Kasumi-1 (cell line): ENCODE measurements around the gene PLEKHM3.
"Not testable (repeated sequence)": the region's sequence is repeated elsewhere in the genome, so short reads cannot be mapped to it uniquely, and the experiment has no call there.

Source experiments
- DNase-seq, 2 experiments: peaks; one replicate each; lab custom pipeline; 2025; lab: John Stamatoyannopoulos, UW

Gene PLEKHM3

DNA sequence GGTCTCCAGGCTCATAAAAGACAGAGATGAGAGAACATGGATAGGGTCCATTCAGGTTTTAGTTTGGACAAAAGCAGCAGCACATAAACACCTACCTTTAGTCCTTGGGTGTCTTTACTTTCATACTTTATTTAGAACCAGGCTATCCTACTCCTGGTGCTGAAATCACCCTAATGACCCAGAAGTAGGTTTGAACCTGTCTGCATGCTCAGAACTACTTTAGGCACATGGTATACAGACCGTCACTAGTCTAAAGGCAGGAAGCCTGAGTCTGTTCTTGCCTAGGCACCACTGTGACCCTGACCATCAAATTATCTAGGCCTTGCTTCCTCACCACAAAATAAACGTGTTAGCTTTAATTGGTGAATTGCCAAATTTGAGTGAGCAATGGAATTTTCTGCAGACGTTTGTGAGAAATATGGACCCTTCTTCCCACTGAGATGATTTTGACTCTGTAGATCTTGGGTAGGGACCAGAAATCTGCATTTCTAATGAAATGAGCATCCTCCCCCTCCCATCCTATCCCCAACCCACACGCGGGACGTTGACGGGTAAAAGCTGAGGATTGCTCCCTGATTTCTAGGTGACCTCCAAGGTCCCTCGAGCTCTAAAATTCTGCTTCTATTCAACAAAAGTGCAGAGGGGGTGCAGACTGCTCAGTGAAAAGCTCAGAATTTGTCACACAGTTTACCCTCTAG is 75.1 kb downstream of the PLEKHM3 start:
- no peak for DNase-seq

DNA sequence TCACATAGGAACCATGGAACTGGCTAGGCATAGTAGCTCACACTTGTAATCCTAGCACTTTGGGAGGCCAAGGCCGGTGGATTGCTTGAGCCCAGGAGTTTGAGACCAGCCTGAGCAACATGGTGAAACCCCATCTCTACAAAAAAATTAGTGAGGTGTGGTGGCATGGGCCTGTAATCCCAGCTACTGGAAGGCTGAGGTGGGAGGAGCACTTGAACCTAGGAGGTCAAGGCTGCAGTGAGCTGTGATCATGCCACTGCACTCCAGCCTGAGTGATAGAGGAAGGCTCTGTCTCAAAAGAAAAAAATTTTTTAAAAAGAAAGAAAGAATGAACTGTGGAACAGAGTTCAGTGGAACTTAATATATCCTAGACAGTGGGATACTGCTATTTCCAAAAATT is 76.1 kb downstream of the PLEKHM3 start:
- not testable (repeated sequence) for DNase-seq

DNA sequence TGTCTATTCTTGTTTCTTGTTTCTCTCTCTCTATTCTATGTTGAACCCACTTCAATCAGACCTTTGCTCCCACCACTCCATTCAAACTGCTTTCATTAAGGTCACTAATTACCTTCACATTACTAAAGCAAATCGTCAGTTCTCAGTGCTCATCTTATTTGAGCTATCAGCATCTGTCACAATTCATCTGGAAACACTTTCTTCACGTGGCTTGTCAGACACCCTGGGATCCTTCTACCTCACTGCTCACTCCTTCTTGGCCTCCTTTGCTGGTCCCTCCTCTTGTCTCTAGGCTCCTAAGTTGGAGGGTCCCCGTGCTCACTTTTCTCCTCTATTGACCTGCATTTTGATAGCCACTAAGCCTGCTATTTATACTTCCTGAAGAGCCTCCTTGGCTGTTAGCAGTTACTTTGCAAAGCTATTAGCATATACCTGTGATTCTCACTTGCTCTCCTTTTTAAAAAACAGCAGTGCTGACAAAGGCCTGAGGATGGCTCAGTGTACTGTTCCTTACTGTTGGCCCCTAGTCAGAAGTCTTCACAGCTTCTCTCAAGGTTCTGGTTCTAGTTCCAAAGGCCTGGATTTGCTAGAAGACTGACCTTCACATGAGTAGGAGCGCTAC is 80.2 kb downstream of the PLEKHM3 start:
- no peak for DNase-seq

DNA sequence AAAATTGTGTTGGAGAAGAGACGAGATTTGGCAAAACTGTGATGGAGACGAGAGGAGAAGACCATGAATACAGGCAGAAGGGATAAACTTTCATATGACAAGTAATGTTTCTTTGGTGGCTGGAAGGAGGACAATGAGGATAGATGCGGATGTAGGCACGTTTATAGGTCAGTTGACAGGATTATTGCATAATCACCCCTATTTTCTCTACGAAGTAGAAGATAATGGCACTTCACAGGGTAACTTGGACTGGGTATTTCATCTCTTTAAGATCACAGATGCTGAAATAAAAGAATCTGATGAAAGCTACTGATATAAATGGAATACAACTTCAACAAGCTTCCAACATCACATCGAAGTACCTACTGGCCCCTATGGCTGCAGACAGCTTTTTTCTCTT is 81.0 kb downstream of the PLEKHM3 start:
- DNase-seq: no peak

DNA sequence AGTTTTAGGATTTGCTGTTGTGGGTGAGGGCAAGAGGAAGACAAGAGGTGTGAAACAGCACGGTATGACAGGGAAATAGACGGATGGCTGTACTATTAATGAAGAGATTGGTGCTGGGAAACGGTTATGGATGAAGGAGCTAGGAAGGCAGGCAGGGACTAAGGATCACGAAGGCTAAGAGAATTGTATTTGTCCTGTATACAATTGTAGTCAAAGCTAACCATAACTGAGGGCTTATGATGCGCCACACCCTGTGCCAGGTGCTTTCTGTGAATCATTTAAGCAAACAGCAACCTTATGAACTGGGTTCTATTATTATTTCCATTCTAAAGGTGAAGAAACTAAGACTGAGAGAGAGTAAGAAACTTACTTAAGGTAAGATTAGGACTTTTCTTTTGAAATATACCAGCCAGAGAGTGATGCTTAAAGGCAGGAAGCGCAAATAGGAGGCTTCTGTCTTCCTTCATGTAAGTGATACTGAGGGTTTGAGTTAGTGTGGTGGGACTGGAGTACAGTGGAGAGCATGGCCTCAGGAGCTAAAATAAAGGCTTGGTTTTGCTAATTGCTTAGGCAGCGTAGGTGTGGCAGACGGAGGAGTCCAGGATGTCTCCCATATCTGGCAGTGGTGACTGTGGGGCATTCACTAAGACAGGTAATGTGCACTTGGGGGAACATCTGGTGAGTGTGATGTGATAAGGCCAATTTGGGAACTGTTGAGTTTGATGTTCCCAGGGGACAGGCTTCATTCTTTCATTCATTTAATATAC is 85.8 kb downstream of the PLEKHM3 start:
- no peak for DNase-seq

DNA sequence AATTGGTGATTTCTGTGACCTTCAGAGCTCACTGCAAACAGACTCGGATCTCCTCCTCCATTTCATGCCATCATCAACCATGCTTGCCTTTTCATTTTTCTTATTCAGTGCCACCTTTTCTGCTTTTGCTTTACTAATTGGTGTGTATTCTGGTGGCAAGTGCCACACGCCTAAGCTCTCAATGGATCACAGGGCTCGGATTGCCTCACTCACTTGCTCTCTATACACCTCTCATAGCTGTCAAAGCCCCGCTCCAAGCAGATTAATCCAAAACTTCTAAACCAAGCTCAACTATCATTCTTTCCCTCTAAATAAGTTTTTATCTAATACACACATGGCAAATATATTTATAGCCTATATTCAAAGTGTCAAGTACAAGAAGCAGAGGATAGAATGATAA is 86.4 kb downstream of the PLEKHM3 start:
- no peak for DNase-seq

DNA sequence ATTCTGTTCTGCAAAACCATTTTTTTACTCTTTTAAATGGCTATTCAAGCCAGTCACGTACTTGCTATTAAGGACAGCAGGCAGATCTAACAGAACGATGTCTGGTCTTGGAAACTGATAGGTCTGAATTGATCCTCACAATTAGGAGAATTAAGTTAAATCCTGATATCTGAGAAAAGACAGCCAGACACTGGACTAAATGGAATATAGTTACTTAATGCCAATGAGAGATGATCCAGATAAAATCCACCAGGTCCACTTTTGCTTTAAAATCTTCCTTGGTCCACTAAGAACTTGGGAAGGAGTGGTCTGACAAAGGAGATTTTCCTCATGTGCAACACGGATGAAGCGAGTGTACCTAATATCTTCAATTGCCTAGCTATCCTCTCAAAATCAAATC is 86.9 kb downstream of the PLEKHM3 start:
- DNase-seq: no peak

DNA sequence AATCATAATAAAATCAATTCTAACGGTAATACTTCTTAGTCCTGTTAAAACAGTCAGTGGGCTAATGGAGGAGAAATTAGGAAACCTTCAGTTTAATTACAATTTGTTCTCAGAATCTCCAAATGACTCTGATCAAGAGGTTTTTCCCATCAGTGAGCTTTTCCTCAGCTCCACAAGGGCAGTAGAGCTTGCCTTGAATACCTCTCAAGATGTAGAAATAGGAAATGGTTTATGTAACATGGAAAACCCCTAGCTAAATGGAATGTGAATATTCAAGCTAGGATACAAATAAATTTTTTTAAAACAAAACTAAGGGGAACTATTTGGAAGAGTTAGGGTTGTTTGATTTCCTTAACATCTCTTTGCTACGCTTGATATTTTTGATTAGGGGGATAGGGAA is 87.5 kb downstream of the PLEKHM3 start:
- DNase-seq: no peak

DNA sequence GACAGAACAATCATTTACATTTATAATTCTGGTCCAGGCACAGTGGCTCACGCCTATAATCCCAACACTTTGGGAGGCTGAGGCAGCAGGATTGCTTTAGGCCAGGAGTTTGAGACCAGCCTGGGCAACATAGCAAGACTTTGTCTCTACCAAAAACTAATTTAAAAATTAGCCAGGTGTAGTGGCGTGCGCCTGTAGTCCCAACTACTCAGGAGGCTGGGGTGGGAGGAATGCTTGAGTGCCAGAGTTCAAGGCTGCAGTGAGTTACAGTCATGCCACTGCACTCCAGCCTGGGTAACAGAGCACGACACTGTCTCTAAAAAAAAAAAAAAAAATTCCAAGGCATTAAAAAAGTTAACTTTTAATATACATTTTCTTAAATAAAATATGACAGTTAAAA is 88.1 kb downstream of the PLEKHM3 start:
- no peak for DNase-seq

DNA sequence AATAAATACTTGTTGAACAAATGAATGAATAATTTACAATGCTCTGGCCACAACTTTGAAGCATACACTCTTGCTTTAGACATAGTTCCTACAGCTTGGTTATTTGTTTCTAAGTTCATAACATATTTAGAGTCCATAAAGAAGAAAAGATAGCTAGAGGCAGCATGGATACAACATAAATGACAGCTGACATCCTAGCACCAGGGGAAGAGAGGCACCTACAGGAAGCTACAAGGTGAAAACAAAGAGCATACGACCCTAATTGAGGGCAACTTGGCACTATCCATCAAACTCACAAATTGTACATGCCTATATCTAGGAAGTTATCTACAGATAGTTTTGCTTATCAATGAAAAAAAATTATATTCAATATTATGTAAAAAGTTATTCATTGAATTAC is 88.9 kb downstream of the PLEKHM3 start:
- no peak for DNase-seq

DNA sequence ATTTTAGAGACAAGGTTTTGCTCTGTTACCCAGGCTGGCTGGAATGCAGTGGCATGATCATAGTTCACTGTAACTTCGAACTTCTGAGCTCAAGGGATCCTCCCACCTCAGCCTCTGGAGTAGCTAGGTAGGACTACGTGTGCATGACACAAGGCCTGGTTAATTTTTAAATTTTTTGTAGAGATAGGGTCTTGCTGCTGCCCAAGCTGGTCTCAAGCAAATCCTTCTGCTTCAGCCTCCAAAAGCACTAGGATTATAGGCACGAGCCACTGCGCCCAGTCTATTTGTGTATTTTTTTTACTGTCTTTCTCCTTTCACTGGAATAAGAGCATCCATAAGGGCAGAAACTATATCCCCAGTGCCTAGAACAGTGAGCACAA is 89.3 kb downstream of the PLEKHM3 start:
- DNase-seq: no peak

DNA sequence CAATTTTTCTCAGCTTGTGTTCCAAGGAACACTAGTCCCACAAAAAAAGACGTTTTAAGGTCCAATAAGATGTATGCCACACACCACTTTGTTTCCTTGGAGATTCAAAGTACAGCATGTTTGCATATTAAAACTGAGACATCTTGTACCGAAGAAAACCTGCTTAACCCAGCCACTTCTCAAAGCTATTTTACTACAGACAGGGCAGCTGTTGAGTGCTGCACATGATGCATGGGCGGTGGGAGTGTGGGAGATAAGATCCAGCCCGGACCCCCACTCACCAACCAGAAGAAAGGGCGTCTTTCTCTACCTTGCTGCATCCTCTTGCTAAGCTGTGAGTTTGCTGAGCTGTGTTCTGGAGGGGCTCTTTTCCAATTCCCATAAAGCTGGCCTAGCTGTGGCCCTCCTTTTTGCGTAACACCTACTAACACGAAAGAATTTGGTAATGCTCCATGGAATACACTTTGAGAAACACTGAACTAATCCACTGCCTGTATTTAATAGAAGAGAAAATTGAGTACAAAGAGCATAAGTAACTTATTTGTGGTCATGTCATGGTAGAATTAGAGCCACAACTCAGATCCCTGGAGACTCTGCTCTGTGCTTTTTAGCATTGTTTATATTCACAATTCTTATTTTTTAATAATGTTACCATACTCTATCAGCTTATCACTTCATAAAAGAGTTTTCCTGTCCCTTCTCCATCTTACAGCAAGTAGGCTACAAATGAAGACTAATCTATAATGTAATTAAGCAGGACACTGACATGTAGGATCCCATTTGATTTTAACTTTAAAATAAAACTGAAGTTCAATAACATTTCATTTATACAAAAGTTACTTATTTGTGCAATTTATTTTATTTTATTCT is 90.0 kb downstream of the PLEKHM3 start:
- no peak for DNase-seq

DNA sequence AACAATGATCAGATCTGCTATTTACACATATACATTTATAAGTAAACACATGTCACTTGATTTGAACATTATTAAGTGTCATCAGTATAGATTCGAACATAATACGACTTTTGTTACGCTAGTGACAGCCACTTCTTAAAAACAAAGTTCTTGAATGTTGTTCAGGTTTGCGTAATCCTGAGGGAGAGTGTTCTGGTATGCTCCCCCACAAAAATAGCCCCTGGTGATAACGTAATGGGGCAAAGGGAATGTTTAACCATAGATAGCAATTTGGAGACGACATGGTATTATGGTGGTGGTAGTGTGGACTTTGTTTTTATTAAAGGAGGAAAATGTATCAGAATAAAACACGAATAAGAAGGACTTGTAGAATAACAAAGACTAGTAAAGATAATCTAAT is 90.6 kb downstream of the PLEKHM3 start:
- no peak for DNase-seq

DNA sequence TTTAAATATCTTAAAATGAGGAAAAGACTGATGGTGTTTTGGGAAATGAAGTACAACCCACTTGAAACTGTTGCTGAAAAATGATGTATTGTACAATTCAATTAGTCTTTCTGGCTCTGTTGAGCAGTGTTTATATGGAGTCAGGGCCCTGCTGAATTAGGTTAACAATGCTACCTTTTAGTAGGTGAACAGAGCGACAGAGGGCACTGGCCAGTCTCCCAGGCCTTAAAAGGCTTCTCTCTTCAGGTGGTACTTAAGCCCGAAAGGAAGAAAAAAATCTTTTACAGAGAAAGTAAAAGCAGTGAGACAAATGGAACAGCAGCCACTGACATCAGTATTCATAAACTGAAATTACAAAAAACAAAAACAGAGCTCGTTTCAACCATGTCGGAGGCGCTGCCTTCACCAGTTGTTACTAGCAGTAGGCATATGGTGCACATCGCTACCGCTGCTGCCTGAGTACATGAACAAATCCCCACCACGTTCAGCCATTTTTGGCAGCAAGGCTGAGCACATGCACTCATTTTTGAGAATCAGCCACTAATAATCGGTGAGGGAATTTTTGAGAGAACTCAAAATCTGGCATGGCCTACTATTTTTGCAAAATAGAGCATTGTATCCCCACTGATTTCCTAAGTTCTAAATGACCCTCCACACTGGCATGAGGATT is 91.8 kb downstream of the PLEKHM3 start:
- DNase-seq: no peak

DNA sequence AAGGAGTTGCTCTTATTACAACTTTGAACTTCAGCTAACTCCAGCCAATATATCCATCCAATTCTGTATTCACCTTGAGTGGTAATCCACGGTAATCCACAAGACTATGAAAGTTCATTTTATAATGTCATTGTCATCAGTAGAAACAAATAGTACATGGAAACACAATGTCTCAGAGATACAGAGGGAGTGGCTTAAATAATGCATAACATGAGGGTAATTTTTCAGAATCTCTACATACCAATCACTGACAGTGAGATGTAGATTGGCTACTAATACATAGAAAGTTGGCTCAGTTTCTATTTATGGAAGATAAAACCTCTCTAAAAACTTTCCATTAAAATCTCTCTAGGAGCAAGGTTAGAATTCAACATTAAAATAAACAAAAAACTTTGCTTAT is 93.2 kb downstream of the PLEKHM3 start:
- no peak for DNase-seq

DNA sequence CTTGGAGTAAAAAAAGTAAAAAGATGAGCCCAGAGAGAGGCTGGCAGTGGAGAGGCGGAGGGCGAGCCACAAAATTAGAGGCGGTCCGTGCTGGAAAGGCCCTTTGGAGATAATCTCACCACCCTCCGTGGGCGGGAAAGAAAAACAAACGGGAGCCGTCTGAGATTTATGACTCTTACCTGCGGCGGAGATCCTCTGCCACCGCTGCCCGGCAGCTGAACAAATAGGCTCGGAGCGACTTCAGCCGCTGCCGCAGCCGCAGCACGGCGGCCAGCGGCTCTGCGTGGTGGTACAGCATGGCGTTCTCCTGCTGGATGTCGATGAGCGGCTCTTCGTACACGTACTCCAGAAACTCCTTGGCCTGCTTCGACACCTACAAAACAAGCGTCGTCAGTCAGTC is 94.6 kb downstream of the PLEKHM3 start:
- no peak for DNase-seq

DNA sequence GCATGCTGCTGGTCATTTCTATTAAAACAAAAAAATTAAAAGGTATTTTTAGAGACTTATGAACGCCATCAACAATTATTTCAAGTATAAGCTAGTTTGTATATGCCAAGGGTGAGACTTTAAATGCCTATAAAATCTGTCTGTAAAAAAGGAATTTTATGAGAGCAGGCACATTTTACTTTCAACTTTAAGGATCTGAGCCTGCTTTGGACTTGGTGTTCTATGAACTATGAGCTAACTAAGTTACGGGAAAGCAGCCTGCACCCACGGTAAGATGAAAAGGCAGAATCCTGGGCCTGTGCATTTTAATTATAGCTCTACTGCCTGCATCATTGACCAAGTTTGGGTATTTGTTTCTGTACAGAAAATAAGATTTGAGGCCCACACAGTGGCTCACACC is 95.4 kb downstream of the PLEKHM3 start:
- DNase-seq: no peak

DNA sequence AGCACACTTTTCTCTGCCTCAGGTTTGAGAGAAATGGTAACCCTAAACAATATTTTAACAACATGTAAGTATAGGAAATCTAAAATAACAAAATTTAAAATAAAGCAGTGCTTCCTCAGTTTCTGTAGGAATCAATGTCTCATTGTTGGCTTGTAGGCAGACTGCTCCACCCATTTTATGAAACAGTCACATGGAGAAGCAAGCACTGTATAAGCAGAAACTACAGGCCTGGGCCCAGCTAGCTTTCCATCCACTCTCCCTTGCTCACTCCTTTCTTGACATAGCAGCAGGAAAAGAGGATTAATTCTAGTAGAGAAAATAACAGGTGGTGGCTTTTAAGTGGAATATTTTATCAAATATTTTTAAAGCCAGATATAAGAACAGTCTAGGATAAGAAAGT is 97.2 kb downstream of the PLEKHM3 start:
- DNase-seq: no peak

DNA sequence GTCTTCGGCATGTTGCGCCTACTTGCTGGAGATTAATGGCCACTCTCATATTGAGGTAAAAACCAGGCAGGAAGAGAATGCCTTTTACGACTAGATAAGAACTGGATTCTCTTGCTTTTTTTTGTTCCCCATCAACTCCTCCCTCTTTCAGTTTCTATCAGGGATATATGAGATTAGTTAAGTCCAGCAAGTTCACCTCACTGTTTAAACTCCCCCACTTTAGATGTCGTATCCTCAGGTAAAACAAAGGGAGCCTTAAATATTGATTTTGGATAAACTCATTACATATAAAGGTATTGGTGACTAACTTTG is 98.4 kb downstream of the PLEKHM3 start:
- DNase-seq: no peak

DNA sequence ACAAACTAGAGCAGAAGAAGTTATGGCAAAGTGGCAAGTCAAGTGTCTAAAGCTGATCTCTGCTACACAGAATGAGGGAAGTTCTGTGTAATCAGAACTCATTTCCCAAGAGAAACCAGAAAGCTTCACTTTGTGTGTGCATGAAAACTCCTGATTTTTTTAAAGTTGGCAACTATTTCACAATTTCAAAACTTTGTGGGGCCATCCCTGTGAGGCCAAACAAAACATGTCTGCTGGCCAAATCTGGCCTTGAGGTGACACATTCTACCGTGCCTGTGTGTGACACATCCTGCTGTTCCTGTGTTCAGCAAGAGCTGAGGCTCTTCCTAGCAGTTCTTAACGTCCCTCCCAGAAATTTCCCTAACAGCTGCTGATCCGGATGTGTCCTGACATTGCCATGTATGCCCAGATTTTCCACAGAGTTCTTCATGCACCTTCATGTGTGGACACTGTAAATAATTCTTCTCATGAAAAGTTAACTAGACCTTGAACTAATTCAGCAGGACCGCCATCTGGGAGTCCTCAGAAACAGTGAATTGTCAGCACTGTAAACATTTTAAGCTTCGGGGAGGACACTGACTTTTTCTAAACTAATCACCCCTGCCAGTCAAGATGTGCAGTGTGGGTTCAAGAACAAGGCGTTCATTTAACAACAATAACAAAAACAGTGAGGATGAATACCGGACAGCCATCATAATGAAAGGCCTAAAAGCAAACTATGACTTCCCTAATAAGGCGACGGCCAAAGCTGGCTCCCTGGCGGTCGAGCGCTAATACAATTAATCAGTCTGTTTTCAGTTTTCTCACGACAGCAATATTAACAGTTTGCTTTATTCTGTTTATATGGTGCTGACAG is 99.0 kb downstream of the PLEKHM3 start:
- DNase-seq: no peak

DNA sequence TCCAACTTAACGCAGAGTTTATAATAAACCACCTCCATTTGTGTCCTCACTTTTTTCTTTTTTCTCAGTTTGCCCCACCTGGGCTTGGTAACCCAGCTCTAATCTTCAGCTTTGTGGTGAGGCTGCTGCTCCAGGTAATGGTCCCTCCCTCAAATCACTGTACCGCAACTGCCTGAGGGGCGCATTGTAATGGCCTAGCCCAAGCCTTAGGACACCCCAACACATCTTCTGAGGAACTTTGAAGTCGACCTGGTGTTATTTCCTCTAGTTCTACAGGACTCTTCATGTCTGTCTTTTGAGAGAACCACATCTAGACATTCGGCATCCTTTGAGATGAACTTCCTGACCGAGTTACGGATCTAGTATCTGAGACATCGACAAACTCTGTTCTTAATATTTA is 99.7 kb downstream of the PLEKHM3 start:
- DNase-seq: no peak
